Testis (tissue), 2 donors: ENCODE measurements around the gene TRUB2.

ENCODE experiments used
- POLR2A ChIP-seq: fragments of 450-650 bp; IDR thresholded peaks from one replicate; pipeline ENCODE4 v1.6.1; 2017; ENCODE audit warnings: antibody characterized with exemption, mild to moderate bottlenecking, moderate library complexity
- TF ChIP-seq, protein P1 (sequence below), 3 experiments: fragments of 450-650 bp in 2 of 3; fragments of 200-600 bp in 1 of 3; sonication (generic) in 1 of 3; IDR thresholded peaks; one replicate each; pipeline ENCODE4 v1.5.1; 2016 to 2019; ENCODE audit warnings: antibody characterized with exemption in 3 of 3, mild to moderate bottlenecking in 2 of 3, moderate library complexity in 1 of 3

DNA sequence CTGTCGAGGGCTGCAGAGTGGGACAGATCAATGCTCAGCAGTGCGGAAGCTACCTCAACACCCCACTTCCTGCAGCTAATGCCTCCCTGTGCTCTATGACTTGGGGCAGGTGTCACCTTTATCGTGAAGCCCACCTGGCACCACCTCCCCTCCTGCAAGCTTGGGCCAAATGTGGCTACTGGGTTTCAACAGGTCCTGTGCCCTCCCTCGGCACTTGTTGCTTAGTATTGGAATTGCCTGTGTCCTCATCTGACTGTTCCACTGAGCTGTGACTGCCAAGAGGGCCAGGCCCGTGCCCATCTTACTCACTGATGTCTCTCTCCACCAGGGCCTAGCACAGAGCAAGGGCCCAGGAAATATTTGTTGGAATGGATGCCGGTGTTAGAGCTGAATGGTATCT is 27.5 kb upstream of the TRUB2 start:
- TF ChIP-seq, protein P1, sequence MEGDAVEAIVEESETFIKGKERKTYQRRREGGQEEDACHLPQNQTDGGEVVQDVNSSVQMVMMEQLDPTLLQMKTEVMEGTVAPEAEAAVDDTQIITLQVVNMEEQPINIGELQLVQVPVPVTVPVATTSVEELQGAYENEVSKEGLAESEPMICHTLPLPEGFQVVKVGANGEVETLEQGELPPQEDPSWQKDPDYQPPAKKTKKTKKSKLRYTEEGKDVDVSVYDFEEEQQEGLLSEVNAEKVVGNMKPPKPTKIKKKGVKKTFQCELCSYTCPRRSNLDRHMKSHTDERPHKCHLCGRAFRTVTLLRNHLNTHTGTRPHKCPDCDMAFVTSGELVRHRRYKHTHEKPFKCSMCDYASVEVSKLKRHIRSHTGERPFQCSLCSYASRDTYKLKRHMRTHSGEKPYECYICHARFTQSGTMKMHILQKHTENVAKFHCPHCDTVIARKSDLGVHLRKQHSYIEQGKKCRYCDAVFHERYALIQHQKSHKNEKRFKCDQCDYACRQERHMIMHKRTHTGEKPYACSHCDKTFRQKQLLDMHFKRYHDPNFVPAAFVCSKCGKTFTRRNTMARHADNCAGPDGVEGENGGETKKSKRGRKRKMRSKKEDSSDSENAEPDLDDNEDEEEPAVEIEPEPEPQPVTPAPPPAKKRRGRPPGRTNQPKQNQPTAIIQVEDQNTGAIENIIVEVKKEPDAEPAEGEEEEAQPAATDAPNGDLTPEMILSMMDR (IDR thresholded peaks at IDR 0.05), result no peak
- TF ChIP-seq POLR2A, result no peak
